K562 (cell line): ENCODE measurements around the gene ETHE1. TPM values are rescaled to one million over a fixed set of nuclear protein-coding genes. Genes with fewer than 3 reads are reported as not detected.

ENCODE experiments used
- ATAC-seq: fragments of 200-7000 bp; cut with Tn5 transposase; 3 replicates; pipeline ENCODE4 v1.9.1; 2020; ENCODE audit warnings: moderate library complexity
- BruUV-seq: library from RNA; stranded (reverse); fragments of 400-500 nt; replicated peaks from 2 replicates; lab custom pipeline; 2021; lab: Mats Ljungman, UMichigan
- CTCF ChIA-PET: fragments of 300-600 bp; formaldehyde crosslinking; extraction: SDS; loops from one replicate; lab custom pipeline; 2021; ENCODE audit warnings: low intra/inter-chr PET ratio; lab: Yijun Ruan, JAX
- POLR2A ChIA-PET: fragments of 300-600, 350-650 bp; sonication (Branson Sonifier 250); formaldehyde crosslinking; extraction: SDS; loops from one replicate; lab custom pipeline; 2021; ENCODE audit warnings: antibody characterized with exemption, inconsistent platforms; lab: Yijun Ruan, JAX
- DNase-seq, 4 experiments: peaks; one replicate each; pipeline versions ENCODE4 v3.0.0 to v3.0.0-alpha.2; 2011 to 2018; ENCODE audit warnings: low spot score in 3 of 4, mixed read lengths in 3 of 4; ENCODE audit errors: extremely low read depth in 1 of 4
- FAIRE-seq: peaks from 2 replicates; lab custom pipeline; 2011; peaks lifted over from hg19 to GRCh38; lab: Jason Lieb, UNC
- H2AFZ ChIP-seq: 2 replicates; pipeline ENCODE4 v1.6.0; 2011; ENCODE audit warnings: low read depth, low read length, control low read depth, inconsistent platforms
- H3K27ac ChIP-seq: fragments of 200-600 bp; 3 replicates; pipeline ENCODE4 v1.8.0; 2011; ENCODE audit warnings: low read depth, mild to moderate bottlenecking, control low read depth, inconsistent platforms, low read length, moderate library complexity, mixed read lengths; ENCODE audit errors: extremely low read depth
- H3K27me3 ChIP-seq, 2 experiments: fragments of 300-600 bp in 1 of 2; 2 replicates in 1 of 2; 3 replicates in 1 of 2; pipeline versions ENCODE4 v1.6.0 to v1.8.0; 2011; ENCODE audit warnings: inconsistent platforms in 2 of 2, low read length in 2 of 2, mild to moderate bottlenecking in 1 of 2, mixed read lengths in 1 of 2, moderate library complexity in 1 of 2; ENCODE audit not compliant: control insufficient read depth in 2 of 2, insufficient read depth in 2 of 2
- H3K36me3 ChIP-seq: fragments of 300-600 bp; 3 replicates; pipeline ENCODE4 v1.8.0; 2011; ENCODE audit warnings: mild to moderate bottlenecking, low read length, inconsistent platforms; ENCODE audit not compliant: control insufficient read depth, insufficient read depth
- H3K4me1 ChIP-seq, 2 experiments: fragments of 200-600 bp in 1 of 2; replicated peaks in 1 of 2; 2 replicates in 1 of 2; 3 replicates in 1 of 2; pipeline versions ENCODE4 v1.5.1 to v1.8.0; 2011; ENCODE audit warnings: inconsistent platforms in 2 of 2, low read length in 2 of 2, mild to moderate bottlenecking in 1 of 2, mixed read lengths in 1 of 2, moderate library complexity in 1 of 2; ENCODE audit not compliant: control insufficient read depth in 2 of 2, insufficient read depth in 2 of 2
- H3K4me2 ChIP-seq: 2 replicates; pipeline ENCODE4 v1.6.1; 2011; ENCODE audit warnings: low read length, control low read depth, inconsistent platforms, mixed read lengths; ENCODE audit not compliant: insufficient read depth
- H3K4me3 ChIP-seq: fragments of 200-600 bp; sonication (generic), shearing (Covaris generic); 2 replicates; pipeline ENCODE4 v1.5.1; 2016; ENCODE audit warnings: control low read depth, inconsistent platforms
- H3K79me2 ChIP-seq: fragments of 200-600 bp; 3 replicates; pipeline ENCODE4 v1.8.0; 2011; ENCODE audit warnings: low read length, inconsistent platforms; ENCODE audit not compliant: control insufficient read depth, insufficient read depth
- H3K9ac ChIP-seq, 2 experiments: 2 replicates each; pipeline versions ENCODE4 v1.6.0 to v1.6.1; 2011; ENCODE audit warnings: low read depth in 2 of 2, low read length in 2 of 2, control low read depth in 1 of 2, inconsistent platforms in 1 of 2, mild to moderate bottlenecking in 1 of 2, mixed read lengths in 1 of 2; ENCODE audit not compliant: insufficient read depth in 1 of 2
- H3K9me1 ChIP-seq: one replicate; pipeline ENCODE4 v1.6.0; 2011; ENCODE audit warnings: inconsistent platforms, mild to moderate bottlenecking, low read length, moderate library complexity; ENCODE audit not compliant: control insufficient read depth, insufficient read depth
- H3K9me3 ChIP-seq: replicated peaks from 2 replicates; pipeline ENCODE4 v1.5.1; 2011; ENCODE audit warnings: low read depth, low read length, inconsistent platforms; ENCODE audit not compliant: control insufficient read depth, insufficient read depth
- H4K20me1 ChIP-seq: replicated peaks from 2 replicates; pipeline ENCODE4 v1.6.1; 2011; ENCODE audit warnings: low read length, inconsistent platforms, mixed read lengths; ENCODE audit not compliant: control insufficient read depth, insufficient read depth
- CREM ChIP-seq: IDR thresholded peaks from 2 replicates; pipeline ENCODE4 v1.6.1; 2014; ENCODE audit warnings: antibody characterized with exemption, low read depth
- NEUROD1 ChIP-seq: fragments of 150-350 bp; IDR thresholded peaks from 2 replicates; pipeline ENCODE4 v1.6.1; 2014; ENCODE audit warnings: borderline replicate concordance, low read length, low read depth; ENCODE audit not compliant: partially characterized antibody
- NFATC3 ChIP-seq: fragments of 450-650 bp; IDR thresholded peaks from 2 replicates; pipeline ENCODE4 v1.6.1; 2017; ENCODE audit warnings: mild to moderate bottlenecking
- RBM22 ChIP-seq: fragments of 200-400 bp; formaldehyde crosslinking; IDR thresholded peaks from 2 replicates; pipeline ENCODE4 v1.6.1; 2018; ENCODE audit warnings: low read length, low read depth; ENCODE audit not compliant: poor library complexity, severe bottlenecking
- ZNF165 ChIP-seq: fragments of 250-450 bp; sonication (Bioruptor Pico); IDR thresholded peaks from 2 replicates; pipeline ENCODE4 v1.4.0; 2020; ENCODE audit warnings: borderline replicate concordance
- ZNF217 ChIP-seq: sonication (generic); formaldehyde crosslinking; IDR thresholded peaks from 2 replicates; pipeline ENCODE4 v1.8.0; 2022; ENCODE audit warnings: mild to moderate bottlenecking, missing genetic modification reagents
- ZNF24 ChIP-seq: fragments of 450-650 bp; IDR thresholded peaks from 2 replicates; pipeline ENCODE4 v1.6.1; 2016
- WGBS: fragments of 100-300 bp; shearing (Covaris generic); methylation state at CpG from one replicate; pipeline ENCODE4 v1.1.6; 2016; ENCODE audit warnings: low coverage, mixed read lengths; ENCODE audit not compliant: insufficient coverage; ENCODE audit errors: missing lambda C conversion rate; 5-methylcytosine and 5-hydroxymethylcytosine counted together
- in situ Hi-C: fragments of 300-500 bp; cut with MboI; formaldehyde crosslinking; loops from 4 replicates; pipeline ENCODE4 v1.15.0; 2018; ENCODE audit warnings: inconsistent platforms, mixed read lengths
- intact Hi-C: fragments of 100-400 bp; cut with micrococcal nuclease; formaldehyde crosslinking; loops from 2 replicates; pipeline ENCODE4 v1.14.2; 2022
- polyA plus RNA-seq, 8 experiments: library from polyadenylated mRNA; depleted of rRNA in 4 of 8; stranded (reverse) in 5 of 8; unstranded in 3 of 8; fragments of >200 nt; fragmentation: Nextera tagmentation in 2 of 8; fragmentation: Illumina TruSeq in 1 of 8; extraction: Ambion mirVana in 2 of 8; extraction: Trizol in 1 of 8; gene quantifications; 2 replicates each; pipeline versions ENCODE4 v1.2.1 to v1.2.3, GENCODE V29; 2011 to 2014; ENCODE audit warnings: inconsistent platforms in 1 of 8, missing spikeins in 1 of 8
- total RNA-seq, 7 experiments: library from RNA; depleted of rRNA in 6 of 7; stranded (reverse); fragments of >200 nt in 6 of 7; fragmentation: Illumina TruSeq in 2 of 7; extraction: Trizol in 2 of 7; gene quantifications; 2 replicates each; pipeline versions ENCODE4 v1.2.1 to v1.2.3, GENCODE V29; 2011 to 2021; ENCODE audit warnings: low replicate concordance in 1 of 7
- TF ChIP-seq, protein P1 (sequence below): fragments of 450-650 bp; formaldehyde crosslinking; IDR thresholded peaks from 2 replicates; pipeline ENCODE4 v1.4.0; 2022; ENCODE audit warnings: missing genetic modification characterization
- TF ChIP-seq, protein P2 (sequence below): fragments of 450-650 bp; IDR thresholded peaks from 2 replicates; pipeline ENCODE4 v1.6.1; 2014; ENCODE audit warnings: low read depth, mild to moderate bottlenecking, moderate library complexity, borderline replicate concordance
- TF ChIP-seq, protein P3 (sequence below): sonication (generic); IDR thresholded peaks from 2 replicates; pipeline ENCODE4 v1.6.1; 2016

The ETHE1 gene
- total and polyA plus RNA-seq, 9 of the 15 experiments (the other 6 are each of a cell fraction or from before 2014, with no cell fraction given) = 2.9 to 21.0 (median 10.2) TPM

DNA sequence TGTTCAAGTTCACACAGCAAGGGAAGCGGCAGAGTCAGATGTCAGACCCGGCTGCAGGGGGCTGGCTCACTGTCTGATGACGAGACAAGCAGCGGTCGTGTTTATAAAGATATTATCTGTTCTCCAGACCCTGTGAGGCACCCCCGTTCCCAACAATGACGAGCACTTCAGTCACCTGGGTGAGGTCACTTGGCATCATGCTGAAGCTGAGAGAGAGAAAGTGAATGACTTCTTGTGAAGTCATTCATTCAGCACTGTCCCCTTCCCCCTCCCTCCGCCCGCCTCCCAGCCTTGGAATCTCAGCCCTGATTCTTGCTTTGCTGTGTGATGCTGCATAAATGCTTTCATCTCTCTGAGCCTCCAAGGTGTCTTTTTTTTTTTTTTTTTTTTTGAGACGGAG is 56.7 kb downstream of the ETHE1 start (continued):
- TF ChIP-seq, protein P1, sequence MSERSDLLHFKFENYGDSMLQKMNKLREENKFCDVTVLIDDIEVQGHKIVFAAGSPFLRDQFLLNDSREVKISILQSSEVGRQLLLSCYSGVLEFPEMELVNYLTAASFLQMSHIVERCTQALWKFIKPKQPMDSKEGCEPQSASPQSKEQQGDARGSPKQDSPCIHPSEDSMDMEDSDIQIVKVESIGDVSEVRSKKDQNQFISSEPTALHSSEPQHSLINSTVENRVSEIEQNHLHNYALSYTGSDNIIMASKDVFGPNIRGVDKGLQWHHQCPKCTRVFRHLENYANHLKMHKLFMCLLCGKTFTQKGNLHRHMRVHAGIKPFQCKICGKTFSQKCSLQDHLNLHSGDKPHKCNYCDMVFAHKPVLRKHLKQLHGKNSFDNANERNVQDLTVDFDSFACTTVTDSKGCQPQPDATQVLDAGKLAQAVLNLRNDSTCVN (CRISPR knock-in tag) = no peak
- TF ChIP-seq ZNF165 (no peak), ZNF24 (peak; percentile 84), RBM22 (no peak), CREM (peak; percentile 40; the same call in 1 of the 2 replicates), NFATC3 (no peak), NEUROD1 (no peak), ZNF217 (CRISPR knock-in tag) (no peak)
- TF ChIP-seq, protein P2, sequence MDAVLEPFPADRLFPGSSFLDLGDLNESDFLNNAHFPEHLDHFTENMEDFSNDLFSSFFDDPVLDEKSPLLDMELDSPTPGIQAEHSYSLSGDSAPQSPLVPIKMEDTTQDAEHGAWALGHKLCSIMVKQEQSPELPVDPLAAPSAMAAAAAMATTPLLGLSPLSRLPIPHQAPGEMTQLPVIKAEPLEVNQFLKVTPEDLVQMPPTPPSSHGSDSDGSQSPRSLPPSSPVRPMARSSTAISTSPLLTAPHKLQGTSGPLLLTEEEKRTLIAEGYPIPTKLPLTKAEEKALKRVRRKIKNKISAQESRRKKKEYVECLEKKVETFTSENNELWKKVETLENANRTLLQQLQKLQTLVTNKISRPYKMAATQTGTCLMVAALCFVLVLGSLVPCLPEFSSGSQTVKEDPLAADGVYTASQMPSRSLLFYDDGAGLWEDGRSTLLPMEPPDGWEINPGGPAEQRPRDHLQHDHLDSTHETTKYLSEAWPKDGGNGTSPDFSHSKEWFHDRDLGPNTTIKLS = no peak

DNA sequence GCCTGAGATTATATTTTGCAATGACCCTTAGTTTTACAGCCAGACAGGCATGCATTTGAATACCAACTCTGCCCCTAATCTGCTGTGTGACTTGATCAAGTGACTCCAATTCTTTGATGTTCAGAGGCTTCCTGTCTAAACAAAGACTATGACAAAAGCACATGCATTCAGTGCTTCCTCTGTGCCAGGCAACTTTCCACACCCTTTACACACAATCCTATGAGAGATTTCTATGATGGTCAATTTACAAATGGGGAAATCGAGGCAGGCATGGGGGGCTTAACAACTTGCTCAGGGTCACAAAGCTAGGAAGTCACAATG is 57.9 kb downstream of the ETHE1 start:
- CTCF ChIA-PET = no interaction called here
- no TSS peak for BruUV-seq

More for the DNA sequence above, 57.9 kb downstream of the ETHE1 start:
- no peak overlapping the region for H3K27ac ChIP-seq
- POLR2A ChIA-PET = no interaction called here
- no peaks in the 10 kb centered on the region for H3K9me3 ChIP-seq
- 0 out of 2 replicates have a peak, but pooled peaks cover under 1% of the 10 kb centered on the region for H4K20me1 ChIP-seq
- H3K4me1 ChIP-seq = peaks cover 11 to 15% of the 10 kb centered on the region in 2 experiments
- no peak overlapping the region for H2AFZ ChIP-seq
- in situ Hi-C loops (no loop called here), intact Hi-C loops (no loop called here)
- DNase-seq (no peak), FAIRE-seq (no peak), ATAC-seq (no peak)
- no peaks in the 10 kb centered on the region for H3K36me3 ChIP-seq
- no peak overlapping the region for H3K4me3 ChIP-seq
- no peaks in the 10 kb centered on the region for H3K9me1 ChIP-seq
- H3K9ac ChIP-seq = no peak overlapping the region
- WGBS = 13% methylated on average over 1 of the region's 1 CpG
- H3K4me2 ChIP-seq = no peak overlapping the region
- H3K79me2 ChIP-seq = no peaks in the 10 kb centered on the region
- H3K27me3 ChIP-seq = no peaks in the 10 kb centered on the region
- TF ChIP-seq, protein P3, sequence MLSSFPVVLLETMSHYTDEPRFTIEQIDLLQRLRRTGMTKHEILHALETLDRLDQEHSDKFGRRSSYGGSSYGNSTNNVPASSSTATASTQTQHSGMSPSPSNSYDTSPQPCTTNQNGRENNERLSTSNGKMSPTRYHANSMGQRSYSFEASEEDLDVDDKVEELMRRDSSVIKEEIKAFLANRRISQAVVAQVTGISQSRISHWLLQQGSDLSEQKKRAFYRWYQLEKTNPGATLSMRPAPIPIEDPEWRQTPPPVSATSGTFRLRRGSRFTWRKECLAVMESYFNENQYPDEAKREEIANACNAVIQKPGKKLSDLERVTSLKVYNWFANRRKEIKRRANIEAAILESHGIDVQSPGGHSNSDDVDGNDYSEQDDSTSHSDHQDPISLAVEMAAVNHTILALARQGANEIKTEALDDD = no peak
- TF ChIP-seq, all 486 proteins: peak for 0
